PC-9 (cell line): Measurements from ENCODE around the gene MAN1A1. TPM values are rescaled to one million over a fixed set of nuclear protein-coding genes. Genes with fewer than 3 reads are reported as not detected.

Source experiments
- BruUV-seq: library from RNA; stranded (reverse); fragments of 400-500 nt; replicated peaks from 2 replicates; lab custom pipeline; 2021; lab: Mats Ljungman, UMichigan
- CTCF ChIA-PET: fragments of 300-600 bp; sonication (Branson Sonifier 250); formaldehyde crosslinking; loops from one replicate; lab custom pipeline; 2022; ENCODE audit warnings: antibody characterized with exemption; lab: Charles Lee
- POLR2A ChIA-PET: fragments of 300-600 bp; sonication (Branson Sonifier 250); formaldehyde crosslinking; loops from one replicate; lab custom pipeline; 2022; ENCODE audit warnings: antibody characterized with exemption; ENCODE audit not compliant: unreplicated experiment; lab: Charles Lee
- DNase-seq, 2 experiments: peaks; one replicate each; pipeline versions ENCODE4 v3.0.0 to v3.0.0-alpha.2; 2015 to 2022; ENCODE audit warnings: mixed read lengths in 1 of 2
- H2AFZ ChIP-seq: fragments of 200-600 bp; sonication (generic); 2 replicates; pipeline ENCODE4 v1.8.1; 2017; ENCODE audit warnings: antibody characterized with exemption
- H3F3A ChIP-seq: fragments of 200-600 bp; sonication (generic); 2 replicates; pipeline ENCODE4 v1.8.1; 2017; ENCODE audit warnings: antibody characterized with exemption, mild to moderate bottlenecking, low read depth; ENCODE audit not compliant: insufficient read depth
- H3K27ac ChIP-seq: fragments of 200-600 bp; sonication (generic); 2 replicates; pipeline ENCODE4 v1.6.1; 2016; ENCODE audit warnings: mixed run types
- H3K27me3 ChIP-seq: fragments of 200-600 bp; sonication (generic); 2 replicates; pipeline ENCODE4 v1.6.1; 2016; ENCODE audit warnings: low read depth, mixed run types; ENCODE audit not compliant: insufficient read depth
- H3K36me3 ChIP-seq: fragments of 200-600 bp; sonication (generic); 2 replicates; pipeline ENCODE4 v1.6.1; 2016; ENCODE audit warnings: low read depth, mixed run types
- H3K4me1 ChIP-seq: fragments of 200-600 bp; sonication (generic); replicated peaks from 2 replicates; pipeline ENCODE4 v1.6.1; 2016; ENCODE audit warnings: mixed run types; ENCODE audit not compliant: insufficient read depth
- H3K4me2 ChIP-seq: fragments of 200-600 bp; sonication (generic); 2 replicates; pipeline ENCODE4 v1.6.1; 2017; ENCODE audit warnings: mixed run types
- H3K4me3 ChIP-seq: fragments of 200-600 bp; sonication (generic); 2 replicates; pipeline ENCODE4 v1.6.1; 2016; ENCODE audit warnings: mixed run types
- H3K79me2 ChIP-seq: fragments of 200-600 bp; sonication (generic); 2 replicates; pipeline ENCODE4 v1.6.1; 2017; ENCODE audit warnings: low read depth, mixed run types
- H3K9me2 ChIP-seq: fragments of 200-600 bp; sonication (generic); 2 replicates; pipeline ENCODE4 v1.8.1; 2017; ENCODE audit warnings: mild to moderate bottlenecking; ENCODE audit not compliant: insufficient read depth
- H3K9me3 ChIP-seq: fragments of 200-600 bp; sonication (generic); 2 replicates; pipeline ENCODE4 v1.8.1; 2016; ENCODE audit warnings: low read depth; ENCODE audit not compliant: insufficient read depth
- H4K20me1 ChIP-seq: fragments of 200-600 bp; sonication (generic); 2 replicates; pipeline ENCODE4 v1.8.1; 2017; ENCODE audit not compliant: insufficient read depth
- EZH2 ChIP-seq: fragments of 200-600 bp; sonication (generic); IDR thresholded peaks from 2 replicates; pipeline ENCODE4 v1.8.0; 2017; ENCODE audit warnings: antibody characterized with exemption, low read depth
- intact Hi-C: fragments of 100-400 bp; cut with micrococcal nuclease; formaldehyde crosslinking; loops from one replicate; pipeline ENCODE4 v1.10.0; 2022; ENCODE audit not compliant: unreplicated experiment
- total RNA-seq: library from RNA; stranded (reverse); gene quantifications from 2 replicates; pipeline ENCODE4 v1.2.3, GENCODE V29; 2021
- TF ChIP-seq, protein P1 (sequence below): fragments of 200-600 bp; sonication (generic); conservative IDR thresholded peaks from 2 replicates; pipeline ENCODE4 v1.6.1; 2017; ENCODE audit warnings: mixed run types, antibody characterized with exemption, mild to moderate bottlenecking, moderate library complexity

Gene MAN1A1
- total RNA-seq, 1 experiment from 2014 or later, result 13.4 TPM

- H3K27ac ChIP-seq, result no peak overlapping the region
- H2AFZ ChIP-seq, result no peak overlapping the region
- H3K4me3 ChIP-seq, result no peak overlapping the region
- no peaks in the 10 kb centered on the region for H3K27me3 ChIP-seq
- no peak overlapping the region for H3K4me2 ChIP-seq
- no peaks in the 10 kb centered on the region for H4K20me1 ChIP-seq
- TF ChIP-seq, protein P1, sequence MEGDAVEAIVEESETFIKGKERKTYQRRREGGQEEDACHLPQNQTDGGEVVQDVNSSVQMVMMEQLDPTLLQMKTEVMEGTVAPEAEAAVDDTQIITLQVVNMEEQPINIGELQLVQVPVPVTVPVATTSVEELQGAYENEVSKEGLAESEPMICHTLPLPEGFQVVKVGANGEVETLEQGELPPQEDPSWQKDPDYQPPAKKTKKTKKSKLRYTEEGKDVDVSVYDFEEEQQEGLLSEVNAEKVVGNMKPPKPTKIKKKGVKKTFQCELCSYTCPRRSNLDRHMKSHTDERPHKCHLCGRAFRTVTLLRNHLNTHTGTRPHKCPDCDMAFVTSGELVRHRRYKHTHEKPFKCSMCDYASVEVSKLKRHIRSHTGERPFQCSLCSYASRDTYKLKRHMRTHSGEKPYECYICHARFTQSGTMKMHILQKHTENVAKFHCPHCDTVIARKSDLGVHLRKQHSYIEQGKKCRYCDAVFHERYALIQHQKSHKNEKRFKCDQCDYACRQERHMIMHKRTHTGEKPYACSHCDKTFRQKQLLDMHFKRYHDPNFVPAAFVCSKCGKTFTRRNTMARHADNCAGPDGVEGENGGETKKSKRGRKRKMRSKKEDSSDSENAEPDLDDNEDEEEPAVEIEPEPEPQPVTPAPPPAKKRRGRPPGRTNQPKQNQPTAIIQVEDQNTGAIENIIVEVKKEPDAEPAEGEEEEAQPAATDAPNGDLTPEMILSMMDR, result no peak
- TF ChIP-seq EZH2, result no peak
- ChIA-PET POLR2A (no interaction called here), CTCF (no interaction called here)
- H3K36me3 ChIP-seq, result no peaks in the 10 kb centered on the region
- H3F3A ChIP-seq, result no peaks in the 10 kb centered on the region; the same call in 1 of the 2 replicates
- BruUV-seq, result no TSS peak
- no peaks in the 10 kb centered on the region for H3K4me1 ChIP-seq
- intact Hi-C loops, result no loop called here
- no peaks in the 10 kb centered on the region for H3K79me2 ChIP-seq
- no peak for DNase-seq
- H3K9me2 ChIP-seq, result no peaks in the 10 kb centered on the region
- H3K9me3 ChIP-seq, result no peaks in the 10 kb centered on the region
Observed at GRCh38 chr6:119200512-119201175, 148.9 kb downstream of the MAN1A1 start.

GRCh38 chr6:119197271-119197670, 152.3 kb downstream of the MAN1A1 start:
- H2AFZ ChIP-seq, result no peak overlapping the region
- no peaks in the 10 kb centered on the region for H3K79me2 ChIP-seq
- no peaks in the 10 kb centered on the region for H3K27me3 ChIP-seq
- DNase-seq, result no peak
- no peak overlapping the region for H3K4me2 ChIP-seq
- H3K4me3 ChIP-seq, result no peak overlapping the region
- no peaks in the 10 kb centered on the region for H3K9me2 ChIP-seq
- no peaks in the 10 kb centered on the region for H4K20me1 ChIP-seq
- no peaks in the 10 kb centered on the region; the same call in 1 of the 2 replicates for H3K36me3 ChIP-seq
- intact Hi-C loops, result no loop called here
- H3F3A ChIP-seq, result no peaks in the 10 kb centered on the region; the same call in 1 of the 2 replicates
- H3K4me1 ChIP-seq, result no peaks in the 10 kb centered on the region
- ChIA-PET POLR2A (no interaction called here), CTCF (interaction anchor here (0.6 kb wide), 2 partner anchors 153 to 1179 kb away, joined by 4 to 6 read pairs; no protein-coding TSS in a partner anchor)
- no TSS peak for BruUV-seq
- no peak for TF ChIP-seq EZH2
- TF ChIP-seq, protein P1, result no peak
- no peaks in the 10 kb centered on the region for H3K9me3 ChIP-seq
- no peak overlapping the region for H3K27ac ChIP-seq

DNA sequence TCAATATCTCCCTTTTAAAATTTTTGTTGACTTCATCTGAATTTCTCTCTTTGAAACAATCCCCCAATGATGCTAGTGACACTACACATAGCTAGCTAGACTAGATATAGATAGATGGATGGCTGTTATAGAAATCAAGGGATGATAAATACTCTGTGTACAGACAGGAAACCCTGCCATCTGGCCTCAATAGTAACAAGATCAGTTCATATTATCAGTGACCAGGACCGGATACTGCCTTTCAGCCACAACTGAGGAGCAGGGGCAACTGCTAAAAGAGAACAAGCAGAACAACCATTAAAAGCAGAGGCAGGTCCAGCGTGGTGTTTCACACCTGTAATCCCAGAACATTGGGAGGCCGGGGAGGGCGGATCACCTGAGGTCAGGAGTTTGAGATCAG, 152.8 kb downstream of the MAN1A1 start:
- BruUV-seq, result no TSS peak
- no peaks in the 10 kb centered on the region for H3K4me1 ChIP-seq
- H3K4me2 ChIP-seq, result no peak overlapping the region
- no peaks in the 10 kb centered on the region; the same call in 1 of the 2 replicates for H3F3A ChIP-seq
- intact Hi-C loops, result no loop called here
- no peak for DNase-seq
- ChIA-PET CTCF (interaction anchor here (0.6 kb wide), 1 partner anchor 154 kb away, joined by 4 read pairs; no protein-coding TSS in a partner anchor), POLR2A (no interaction called here)
- H3K4me3 ChIP-seq, result no peak overlapping the region
- no peaks in the 10 kb centered on the region for H3K27me3 ChIP-seq
- H3K27ac ChIP-seq, result no peak overlapping the region
- no peaks in the 10 kb centered on the region; the same call in 1 of the 2 replicates for H3K36me3 ChIP-seq
- H4K20me1 ChIP-seq, result no peaks in the 10 kb centered on the region
- no peaks in the 10 kb centered on the region for H3K9me2 ChIP-seq
- no peak for TF ChIP-seq EZH2
- TF ChIP-seq, protein P1, result no peak
- no peaks in the 10 kb centered on the region for H3K79me2 ChIP-seq
- no peaks in the 10 kb centered on the region for H3K9me3 ChIP-seq
- no peak overlapping the region for H2AFZ ChIP-seq
